Spleen (tissue), 7 donors: ENCODE data around the gene PSMD1.
"Not testable (repeated sequence)": the region's sequence is repeated elsewhere in the genome, so short reads cannot be mapped to it uniquely, and the experiment has no call there.

Experiments
- CTCF ChIP-seq, 11 experiments: fragments of 200-600 bp in 7 of 11; fragments of 450-650 bp in 4 of 11; sonication (generic) in 4 of 11; IDR thresholded peaks in 8 of 11; conservative IDR thresholded peaks in 3 of 11; 1 replicate in 7 of 11; 2 replicates in 4 of 11; pipeline versions ENCODE4 v1.4.0 to v1.8.0; 2016 to 2021; ENCODE audit warnings: antibody characterized with exemption in 11 of 11, inconsistent platforms in 4 of 11, mild to moderate bottlenecking in 1 of 11
- POLR2A ChIP-seq, 3 donors: fragments of 450-650 bp; IDR thresholded peaks; one replicate each; pipeline ENCODE4 v1.5.1; 2017; ENCODE audit warnings: antibody characterized with exemption in 3 of 3, mild to moderate bottlenecking in 1 of 3
- POLR2AphosphoS5 ChIP-seq, 3 donors: sonication (generic); formaldehyde crosslinking; IDR thresholded peaks; one replicate each; pipeline ENCODE4 v1.5.1; 2017; ENCODE audit warnings: antibody characterized with exemption in 3 of 3
- donor health status: DM: no; HTN: no; CAD: no; lungs with moderate emphysema.
- donor health status: DM: no; HTN: no; CAD: no.
- donor health status: DM: no; HTN: no; CAD: no.

GRCh38 chr2:231140808-231141207 lies 84.1 kb downstream of the PSMD1 start:
- not testable (repeated sequence) for TF ChIP-seq CTCF (IDR thresholded peaks at IDR 0.05 in 8 of 11, conservative IDR thresholded peaks at IDR 0.05 in 3 of 11); POLR2AphosphoS5 (IDR thresholded peaks at IDR 0.05); POLR2A (IDR thresholded peaks at IDR 0.05)
